HEK293 (cell line): ENCODE data around the gene AIG1.

ENCODE experiments used
- SP2 ChIP-seq: fragments of 450-650 bp; formaldehyde crosslinking; IDR thresholded peaks from 2 replicates; pipeline ENCODE4 v1.5.1; 2016; ENCODE audit warnings: missing biosample characterization, missing genetic modification characterization
- ZNF274 ChIP-seq, 2 experiments: fragments of 200-500 bp in 1 of 2; fragments of 450-650 bp in 1 of 2; sonication (Bioruptor generic) in 1 of 2; formaldehyde crosslinking in 1 of 2; IDR thresholded peaks; 2 replicates each; pipeline versions ENCODE4 v1.5.1 to v1.6.1; 2014 to 2016; ENCODE audit warnings: borderline replicate concordance in 1 of 2, inconsistent platforms in 1 of 2, low read length in 1 of 2, missing biosample characterization in 1 of 2, missing genetic modification characterization in 1 of 2
- ZSCAN30 ChIP-seq: fragments of 450-650 bp; IDR thresholded peaks from 2 replicates; pipeline ENCODE4 v1.5.1; 2018; ENCODE audit warnings: missing biosample characterization, mild to moderate bottlenecking, missing genetic modification characterization, moderate library complexity
- TF ChIP-seq, protein P1 (sequence below): fragments of 450-650 bp; formaldehyde crosslinking; IDR thresholded peaks from 2 replicates; pipeline ENCODE4 v1.5.1; 2016; ENCODE audit warnings: missing biosample characterization, missing genetic modification characterization

DNA sequence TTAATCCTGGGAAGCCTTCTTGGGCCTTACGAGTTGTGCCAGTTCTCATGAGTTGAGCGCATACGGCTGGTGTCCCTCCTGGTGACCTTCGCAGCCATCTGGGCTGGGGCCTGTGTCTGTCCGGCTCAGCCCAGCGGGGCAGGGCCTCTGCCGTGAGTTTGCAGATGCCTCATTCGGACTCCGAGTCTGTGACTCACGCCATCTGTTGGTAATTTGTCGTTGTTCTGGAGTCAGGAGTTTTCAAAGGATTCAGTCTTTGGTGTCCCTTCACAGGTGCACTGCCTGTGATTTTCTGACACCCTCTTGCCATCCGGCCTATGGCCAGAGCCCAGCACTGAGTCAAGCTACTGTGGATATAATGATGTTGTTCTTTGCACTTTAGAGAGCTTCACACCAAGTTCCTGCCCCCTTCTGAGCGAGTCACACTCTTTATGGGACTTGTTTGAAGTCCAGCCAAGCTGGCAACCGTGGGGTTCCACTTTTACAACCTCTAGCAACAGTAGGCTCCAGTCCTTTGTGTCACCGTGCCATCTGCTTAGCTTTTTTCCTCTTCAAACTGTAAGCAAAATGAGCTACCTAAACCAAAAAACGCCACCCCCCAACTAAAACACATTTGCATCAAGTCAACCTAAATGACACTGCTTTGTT lies 175.6 kb downstream of the AIG1 start:
- TF ChIP-seq, protein P1, sequence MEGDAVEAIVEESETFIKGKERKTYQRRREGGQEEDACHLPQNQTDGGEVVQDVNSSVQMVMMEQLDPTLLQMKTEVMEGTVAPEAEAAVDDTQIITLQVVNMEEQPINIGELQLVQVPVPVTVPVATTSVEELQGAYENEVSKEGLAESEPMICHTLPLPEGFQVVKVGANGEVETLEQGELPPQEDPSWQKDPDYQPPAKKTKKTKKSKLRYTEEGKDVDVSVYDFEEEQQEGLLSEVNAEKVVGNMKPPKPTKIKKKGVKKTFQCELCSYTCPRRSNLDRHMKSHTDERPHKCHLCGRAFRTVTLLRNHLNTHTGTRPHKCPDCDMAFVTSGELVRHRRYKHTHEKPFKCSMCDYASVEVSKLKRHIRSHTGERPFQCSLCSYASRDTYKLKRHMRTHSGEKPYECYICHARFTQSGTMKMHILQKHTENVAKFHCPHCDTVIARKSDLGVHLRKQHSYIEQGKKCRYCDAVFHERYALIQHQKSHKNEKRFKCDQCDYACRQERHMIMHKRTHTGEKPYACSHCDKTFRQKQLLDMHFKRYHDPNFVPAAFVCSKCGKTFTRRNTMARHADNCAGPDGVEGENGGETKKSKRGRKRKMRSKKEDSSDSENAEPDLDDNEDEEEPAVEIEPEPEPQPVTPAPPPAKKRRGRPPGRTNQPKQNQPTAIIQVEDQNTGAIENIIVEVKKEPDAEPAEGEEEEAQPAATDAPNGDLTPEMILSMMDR = no peak
- TF ChIP-seq ZNF274 (IDR thresholded peaks at IDR 0.05; ENCODE audit: low read length) (no peak), ZNF274 (tag by site-specific recombination; IDR thresholded peaks at IDR 0.05; ENCODE audit: borderline replicate concordance) (no peak), ZSCAN30 (tag by site-specific recombination) (no peak), SP2 (tag by site-specific recombination) (no peak)
